Activated T-helper 1 cell treated with anti-CD3 and anti-CD28 coated beads, Interleukin-2, amount 50 U/mL, for 16 hours (primary cell): ENCODE results near the gene ATE1.
"Not testable (repeated sequence)": the region's sequence is repeated elsewhere in the genome, so short reads cannot be mapped to it uniquely, and the experiment has no call there.

ENCODE experiments used
- DNase-seq, 2 donors: peaks; one replicate each; pipeline ENCODE4 v3.0.0-alpha.2; 2020; ENCODE audit warnings: low read depth in 1 of 2, low spot score in 1 of 2

The ATE1 gene

GRCh38 chr10:121927841-121928527 is at the start of gene ATE1:
Gene ATE1 (minus strand): TSS chr10:121928031. CDS start chr10:121927949, 82 bp downstream.
- DNase-seq: peak; percentile 65 to 69

GRCh38 chr10:121976607-121977006 is 48.8 kb upstream of the ATE1 start:
- DNase-seq: no peak

- no peak for DNase-seq
Measured at GRCh38 chr10:121975295-121976086, 47.7 kb upstream of the ATE1 start.

- DNase-seq: peak; percentile 41 to 57
Measured at GRCh38 chr10:121974535-121975294, 46.9 kb upstream of the ATE1 start, which contains the start of gene NSMCE4A. Gene NSMCE4A (minus strand): TSS chr10:121975217. CDS start chr10:121975165, 52 bp downstream.

GRCh38 chr10:121974019-121974534 is 46.2 kb upstream of the ATE1 start:
- no peak for DNase-seq

GRCh38 chr10:121969086-121969485 is 41.3 kb upstream of the ATE1 start:
- DNase-seq: not testable (repeated sequence)

- DNase-seq: no peak
Measured at GRCh38 chr10:121965996-121966395, 38.2 kb upstream of the ATE1 start.

- DNase-seq: no peak
Measured at GRCh38 chr10:121961456-121961855, 33.6 kb upstream of the ATE1 start.

GRCh38 chr10:121959671-121960070 is 31.8 kb upstream of the ATE1 start:
- DNase-seq: no peak

- DNase-seq: no peak
Measured at GRCh38 chr10:121956111-121957061, 28.6 kb upstream of the ATE1 start.

GRCh38 chr10:121952226-121952625 is 24.4 kb upstream of the ATE1 start:
- no peak for DNase-seq

- DNase-seq: no peak
Measured at GRCh38 chr10:121949451-121949850, 21.6 kb upstream of the ATE1 start.

- no peak for DNase-seq
Measured at GRCh38 chr10:121949049-121949448, 21.2 kb upstream of the ATE1 start.

GRCh38 chr10:121947343-121948330 is 19.8 kb upstream of the ATE1 start:
- DNase-seq: no peak

GRCh38 chr10:121942749-121943416 is 15.1 kb upstream of the ATE1 start:
- no peak for DNase-seq

- DNase-seq: no peak
Measured at GRCh38 chr10:121941532-121941931, 13.7 kb upstream of the ATE1 start.

GRCh38 chr10:121936295-121936694 is 8.5 kb upstream of the ATE1 start:
- no peak for DNase-seq

- no peak for DNase-seq
Measured at GRCh38 chr10:121935702-121936101, 7.9 kb upstream of the ATE1 start.
